SH-SY5Y (cell line): ENCODE results near the gene CRY1.

ENCODE experiments used
- GATA2 ChIP-seq: IDR thresholded peaks from 2 replicates; pipeline ENCODE4 v1.6.1; 2011; ENCODE audit warnings: mild to moderate bottlenecking, low read depth, low read length
- GATA3 ChIP-seq: IDR thresholded peaks from 2 replicates; pipeline ENCODE4 v1.6.1; 2011; ENCODE audit warnings: low read depth, mild to moderate bottlenecking, low read length, moderate library complexity

GRCh38 chr12:106978035-106978800 lies 115.1 kb downstream of the CRY1 start:
- TF ChIP-seq GATA2 (no peak), GATA3 (no peak)
